Urothelium cell line (cell line): Measurements from ENCODE around the gene DYRK1A.

ENCODE experiments used
- DNase-seq: peaks from one replicate; pipeline ENCODE4 v3.0.0; 2011; ENCODE audit warnings: low spot score, mixed read lengths
- FAIRE-seq: peaks from 2 replicates; lab custom pipeline; 2011; peaks lifted over from hg19 to GRCh38; lab: Jason Lieb, UNC

DYRK1A gene

DNA sequence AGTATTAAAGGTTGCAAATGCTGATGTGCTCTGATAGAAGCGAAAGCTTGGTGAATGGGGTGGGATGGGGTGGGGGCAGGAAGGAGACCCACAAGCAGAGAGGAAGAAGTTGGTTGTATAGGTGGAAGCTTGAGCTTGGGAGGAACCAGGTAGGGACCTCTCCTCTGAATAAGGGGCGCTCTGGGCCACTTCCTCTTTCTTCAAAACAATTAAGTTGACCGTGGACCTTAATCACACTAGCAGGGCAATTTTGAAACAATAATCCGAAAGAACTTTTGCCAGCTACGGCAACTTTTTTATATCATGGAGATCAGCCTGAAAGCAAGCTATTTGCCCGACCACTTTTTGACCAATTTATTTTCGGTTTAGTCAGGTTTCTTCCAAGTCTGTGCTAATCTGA lies 1.9 kb upstream of the DYRK1A start:
- FAIRE-seq (no peak), DNase-seq (no peak)

DNA sequence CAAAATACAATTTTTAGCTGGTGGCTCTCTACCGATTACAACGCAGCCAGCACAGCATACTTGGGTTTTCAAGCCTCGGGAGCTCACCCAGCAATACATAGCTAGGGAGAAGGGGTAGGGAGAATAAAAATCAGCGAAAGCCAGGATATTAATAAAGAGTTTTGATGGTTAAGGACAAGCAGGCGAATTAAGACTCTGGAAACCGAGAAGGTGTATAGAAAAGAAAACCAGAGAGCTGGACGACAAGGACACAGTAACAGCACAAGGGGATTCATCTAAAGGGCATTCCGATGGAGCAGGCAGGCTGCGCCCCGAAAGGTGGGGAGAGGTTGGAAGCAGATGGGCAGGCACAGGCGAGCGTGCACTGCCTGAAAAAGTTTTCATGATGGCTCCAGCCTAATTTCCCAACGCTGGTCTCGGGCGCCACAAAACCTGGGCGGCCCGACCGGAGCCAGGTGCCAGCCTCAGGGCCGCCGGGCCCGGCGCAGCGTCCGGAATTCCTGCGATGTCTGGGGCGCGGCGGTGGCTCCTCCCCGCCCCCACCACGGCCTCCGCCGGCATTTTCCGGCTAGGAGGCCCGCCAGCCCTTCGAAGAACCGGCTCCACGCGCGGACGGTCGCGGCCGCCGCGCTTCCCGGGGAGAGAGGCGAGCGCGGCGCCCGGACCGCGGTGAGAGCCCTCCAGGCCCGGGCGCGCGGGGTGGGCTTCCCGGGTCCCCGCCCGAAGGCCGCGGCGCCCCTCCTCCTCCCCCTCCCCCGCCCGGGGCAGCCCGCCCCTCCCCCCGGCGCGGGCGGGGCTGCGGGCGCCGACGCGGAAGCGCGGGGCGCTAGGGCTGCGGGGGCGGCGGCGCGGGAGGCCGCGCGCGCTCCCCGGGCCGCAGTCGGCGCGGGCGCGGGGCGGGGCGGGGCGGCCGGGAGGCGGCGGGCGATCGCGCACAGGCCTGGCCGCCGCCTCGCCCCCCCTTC lies 774 bp upstream of the DYRK1A start:
- DNase-seq = peak; percentile 23
- no peak for FAIRE-seq

DNA sequence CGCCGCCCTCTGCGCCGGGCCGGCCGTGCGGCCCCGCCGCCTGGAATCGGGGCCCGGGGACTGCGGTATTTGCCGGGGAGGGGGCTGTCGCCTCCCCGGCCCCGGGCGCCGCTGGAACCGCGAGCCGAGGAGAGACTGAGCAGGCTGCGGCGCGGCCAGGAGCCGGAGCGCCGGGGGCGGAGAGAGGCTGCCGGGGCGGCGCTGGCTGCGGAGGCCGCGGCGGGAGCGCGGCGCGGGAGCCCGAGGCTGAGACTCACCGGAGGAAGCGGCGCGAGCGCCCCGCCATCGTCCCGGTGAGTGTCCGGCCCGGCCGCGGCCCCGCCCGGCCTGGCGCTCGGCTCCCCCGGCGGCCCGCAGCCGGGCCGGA lies 746 bp downstream of the DYRK1A start:
- DNase-seq (no peak), FAIRE-seq (no peak)

DNA sequence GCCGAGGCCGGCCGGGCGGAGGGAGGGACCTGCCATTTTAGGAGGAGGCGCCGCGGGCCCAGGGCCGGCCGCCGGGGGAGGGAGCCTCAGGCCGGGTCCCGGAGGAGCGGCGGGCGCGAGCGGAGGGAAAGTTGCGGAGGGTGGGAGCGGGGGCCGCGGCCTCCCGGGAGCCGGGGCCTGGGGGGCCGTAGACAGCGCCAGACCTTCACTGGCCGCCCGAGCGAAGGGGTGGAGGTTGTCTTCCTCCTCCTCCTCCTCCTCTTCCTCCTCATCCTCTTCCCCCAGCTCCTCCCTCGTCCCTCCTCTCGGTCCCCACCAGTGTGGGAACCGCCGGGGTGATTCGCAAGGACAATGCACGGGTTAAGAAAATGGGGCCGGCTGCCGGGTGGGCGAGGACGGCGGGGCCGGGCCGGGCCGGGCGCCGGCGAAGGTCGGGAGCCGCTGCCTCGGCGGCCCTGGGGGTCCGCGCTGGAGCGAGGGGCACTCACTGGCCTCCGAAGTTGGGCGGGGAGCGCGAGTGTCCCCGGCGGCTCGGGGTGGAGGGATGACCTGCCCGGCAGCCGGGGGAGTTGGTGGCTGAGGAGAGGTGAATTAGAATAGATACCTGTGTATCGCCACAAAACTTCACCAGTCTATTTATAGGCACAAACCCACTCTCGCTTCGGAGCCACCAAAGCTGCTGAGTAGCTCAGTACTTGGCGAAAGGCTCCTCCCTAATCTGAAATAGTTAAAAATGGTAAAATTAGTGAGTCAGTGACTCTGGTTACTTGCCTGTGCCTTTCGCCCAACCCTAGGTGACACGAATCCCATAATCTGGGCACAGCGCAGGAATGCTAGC lies 1.3 kb downstream of the DYRK1A start:
- DNase-seq (no peak), FAIRE-seq (no peak)

DNA sequence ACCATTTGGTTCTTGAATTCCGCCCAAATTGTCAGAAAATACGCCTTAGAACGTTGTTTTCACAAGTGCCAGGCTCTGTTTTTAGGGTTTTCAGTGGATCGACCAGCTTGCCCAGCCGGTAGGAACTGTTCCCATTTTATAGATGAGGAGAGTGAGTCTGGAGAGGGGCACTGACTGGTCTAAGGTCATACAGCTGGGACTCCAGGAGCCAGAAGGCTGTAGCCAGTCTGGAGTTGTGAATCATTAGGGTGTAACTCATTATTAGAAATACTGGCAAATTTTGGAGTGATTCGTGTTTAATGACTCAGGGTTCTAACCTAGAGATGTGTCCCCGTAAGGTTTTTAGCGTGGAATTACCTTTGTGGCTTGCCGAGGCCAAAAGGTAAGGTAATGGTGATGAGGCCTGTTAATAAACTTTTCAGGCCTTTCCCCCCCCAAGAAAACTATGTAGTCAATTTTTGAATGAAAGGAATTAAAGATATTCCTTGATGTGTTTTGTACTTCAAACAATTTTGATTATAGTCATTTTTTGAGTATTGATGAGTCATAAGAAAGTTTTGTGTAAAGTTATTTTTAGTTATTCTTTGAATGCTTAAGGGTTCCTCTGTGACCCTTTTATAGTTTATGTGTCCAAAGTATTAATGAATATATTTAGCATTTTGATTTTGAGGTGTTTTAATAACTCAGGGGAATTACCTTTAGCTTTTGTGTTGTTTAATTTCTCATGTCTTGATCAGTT lies 2.1 kb downstream of the DYRK1A start:
- FAIRE-seq (no peak), DNase-seq (no peak)

DNA sequence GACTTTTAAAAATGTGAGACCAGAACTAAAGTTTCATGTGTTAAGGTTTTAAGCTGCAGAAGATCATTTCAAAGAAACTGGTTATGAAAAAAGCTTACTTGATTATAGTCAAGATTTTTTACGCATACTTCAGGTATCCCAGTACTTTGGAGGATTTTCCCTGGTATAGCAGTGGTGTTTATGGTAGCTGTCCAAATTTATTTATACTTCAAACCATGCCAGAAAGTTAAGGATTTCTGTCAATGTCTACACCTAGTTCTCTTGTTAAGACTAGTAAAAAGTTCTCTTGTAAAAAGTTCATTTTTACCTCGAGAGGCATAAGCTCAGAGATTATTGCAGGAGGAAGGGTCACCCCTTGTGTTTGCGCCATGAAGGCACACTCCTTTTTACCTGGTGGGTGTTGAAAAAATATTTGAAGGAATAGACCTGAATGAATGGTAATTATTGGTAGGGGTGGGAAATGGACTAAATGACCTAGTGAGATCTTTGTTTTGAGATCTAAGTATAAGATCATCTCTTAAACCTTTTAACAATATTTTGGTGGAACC lies 2.8 kb downstream of the DYRK1A start:
- DNase-seq (no peak), FAIRE-seq (no peak)

DNA sequence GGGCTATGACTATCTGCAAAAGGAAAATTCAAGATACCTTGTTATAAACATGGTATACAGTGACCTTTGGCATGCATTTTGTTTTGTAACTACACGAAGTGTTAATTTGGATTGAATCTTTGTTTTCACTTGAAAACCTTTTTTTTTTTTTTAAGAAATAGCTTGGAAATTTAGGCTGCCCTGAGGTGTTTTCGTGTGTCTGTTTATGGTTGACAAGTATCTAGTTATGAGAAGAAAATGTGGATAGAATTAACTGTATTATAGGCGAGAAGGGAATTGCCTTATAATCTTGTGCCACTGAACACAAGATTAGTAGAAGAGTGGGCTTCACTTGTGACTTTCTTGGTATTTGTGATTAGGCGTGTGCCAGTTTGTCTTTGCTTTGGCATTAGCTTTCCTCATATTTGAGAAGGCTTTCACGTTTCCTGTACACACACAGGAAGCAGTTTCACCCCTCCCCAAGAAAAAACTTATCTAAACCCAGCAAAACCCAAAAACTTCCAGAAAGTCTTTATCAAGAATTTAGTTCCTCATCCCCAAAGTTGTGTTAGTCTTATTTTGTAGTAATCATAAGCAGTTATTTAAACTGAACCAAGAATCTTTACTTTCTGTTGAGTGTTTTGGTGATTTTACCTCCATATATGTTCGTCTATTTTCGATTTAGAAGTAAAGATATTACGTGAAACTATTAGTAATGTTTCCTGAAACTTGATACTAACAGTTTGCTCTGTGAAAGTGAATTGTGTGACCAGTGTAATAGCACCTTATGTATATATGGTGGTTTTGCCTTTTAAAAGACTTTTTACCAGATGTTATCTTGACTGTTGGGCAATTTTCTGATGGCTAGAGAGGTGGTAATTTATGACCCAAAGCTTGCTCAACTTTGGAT lies 3.8 kb downstream of the DYRK1A start:
- no peak for FAIRE-seq
- no peak for DNase-seq

DNA sequence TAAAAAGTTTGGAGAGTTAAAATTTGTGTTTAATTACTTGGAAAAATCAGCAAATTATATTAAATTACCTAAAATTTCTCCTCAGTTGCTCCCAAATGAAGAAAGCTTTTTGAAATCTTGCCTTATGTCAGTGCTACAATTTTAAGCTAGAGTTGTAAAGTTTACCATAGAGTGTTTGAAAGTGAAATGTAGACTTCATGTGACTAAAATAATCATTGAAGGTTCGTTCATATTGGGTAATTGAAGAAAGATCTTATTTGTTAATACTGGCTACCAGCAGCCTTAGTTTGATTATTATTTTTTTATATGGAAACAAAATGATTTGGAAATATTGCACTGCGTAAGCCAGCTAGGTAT lies 4.4 kb downstream of the DYRK1A start:
- no peak for FAIRE-seq

DNA sequence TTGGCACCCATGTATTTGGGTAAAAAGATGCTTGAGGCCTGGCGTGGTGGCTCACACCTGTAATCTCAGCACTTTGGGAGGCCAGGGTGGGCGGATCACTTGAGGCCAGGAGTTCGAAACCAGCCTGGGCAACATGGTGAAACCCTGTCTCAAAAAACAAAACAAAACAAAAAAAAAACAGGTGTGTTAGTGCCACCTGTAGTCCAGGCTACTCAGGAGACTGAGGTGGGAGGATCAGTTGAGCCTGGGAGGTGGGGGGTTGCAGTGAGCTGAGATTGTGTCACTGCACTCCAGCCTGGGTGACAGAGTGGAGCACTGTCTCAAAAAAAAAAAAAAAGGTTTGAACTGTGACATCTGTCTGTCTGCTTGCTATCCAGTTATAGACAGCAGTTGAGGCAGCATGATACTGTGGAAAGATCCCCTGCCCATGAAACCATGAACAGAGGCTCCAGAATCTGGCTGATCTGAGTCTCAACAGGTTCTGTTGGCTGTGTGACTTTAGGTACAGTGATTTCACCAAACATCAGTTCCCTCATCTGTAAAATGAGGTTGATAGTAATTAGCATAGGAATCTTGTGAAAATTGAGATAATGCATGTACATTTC lies 5.7 kb downstream of the DYRK1A start:
- DNase-seq = no peak
- no peak for FAIRE-seq

More for the DNA sequence above, 4.4 kb downstream of the DYRK1A start:
- no peak for DNase-seq

DNA sequence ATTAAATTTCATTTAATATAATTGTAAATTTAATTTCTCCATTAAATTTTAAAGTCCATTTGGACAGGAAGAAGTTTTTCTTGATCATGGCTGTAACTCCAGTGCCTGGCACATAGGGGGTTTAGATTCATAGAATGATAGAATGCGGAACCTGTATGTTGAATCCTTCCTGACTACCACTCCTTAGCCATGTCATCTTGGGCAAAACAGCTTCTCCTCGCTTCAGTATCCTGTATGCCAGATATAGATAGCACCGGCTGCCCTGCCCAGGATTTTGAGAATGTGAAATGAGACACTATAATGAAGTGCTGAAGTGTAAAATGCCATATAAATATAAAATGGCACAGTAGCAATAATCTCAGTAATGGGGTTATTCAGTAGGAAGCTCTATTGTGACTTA lies 6.4 kb downstream of the DYRK1A start:
- FAIRE-seq (no peak), DNase-seq (no peak)

DNA sequence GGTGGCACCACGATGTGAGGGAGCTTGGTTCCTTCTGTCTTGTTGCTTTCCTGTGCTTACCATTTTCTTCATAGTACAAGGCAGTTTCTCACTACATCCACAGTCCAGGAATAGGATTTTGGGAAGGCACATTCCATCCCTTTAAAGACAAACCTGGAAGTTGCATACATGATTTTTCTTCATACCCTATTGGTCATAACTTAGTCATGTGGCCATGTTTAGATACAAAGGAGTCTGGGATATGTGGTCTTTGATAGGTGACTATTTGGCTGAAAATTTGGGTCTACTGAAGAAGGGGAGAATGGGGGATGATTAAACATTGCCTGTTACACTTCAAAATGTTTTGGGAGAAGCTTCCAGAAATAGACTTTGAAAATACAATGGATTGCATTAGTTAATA lies 7.0 kb downstream of the DYRK1A start:
- FAIRE-seq (no peak), DNase-seq (no peak)

DNA sequence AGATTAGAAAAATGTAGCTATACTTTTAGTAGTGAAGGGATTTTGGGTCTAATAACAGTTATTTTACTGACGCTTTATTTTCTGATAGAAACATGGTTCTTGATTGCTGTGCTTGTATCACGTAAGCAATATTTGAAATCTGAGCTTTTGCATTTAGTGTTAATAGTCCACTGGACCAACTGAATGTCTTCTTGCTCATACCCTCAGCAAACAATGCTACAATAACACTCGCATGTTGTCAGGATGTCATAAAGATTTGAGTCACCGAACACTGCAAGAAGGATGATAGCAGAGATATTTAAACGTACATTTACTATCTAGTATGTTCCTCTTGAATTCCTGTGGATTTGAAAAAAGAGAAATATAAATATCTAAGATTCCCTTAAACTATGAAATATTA lies 7.5 kb downstream of the DYRK1A start:
- DNase-seq = no peak

DNA sequence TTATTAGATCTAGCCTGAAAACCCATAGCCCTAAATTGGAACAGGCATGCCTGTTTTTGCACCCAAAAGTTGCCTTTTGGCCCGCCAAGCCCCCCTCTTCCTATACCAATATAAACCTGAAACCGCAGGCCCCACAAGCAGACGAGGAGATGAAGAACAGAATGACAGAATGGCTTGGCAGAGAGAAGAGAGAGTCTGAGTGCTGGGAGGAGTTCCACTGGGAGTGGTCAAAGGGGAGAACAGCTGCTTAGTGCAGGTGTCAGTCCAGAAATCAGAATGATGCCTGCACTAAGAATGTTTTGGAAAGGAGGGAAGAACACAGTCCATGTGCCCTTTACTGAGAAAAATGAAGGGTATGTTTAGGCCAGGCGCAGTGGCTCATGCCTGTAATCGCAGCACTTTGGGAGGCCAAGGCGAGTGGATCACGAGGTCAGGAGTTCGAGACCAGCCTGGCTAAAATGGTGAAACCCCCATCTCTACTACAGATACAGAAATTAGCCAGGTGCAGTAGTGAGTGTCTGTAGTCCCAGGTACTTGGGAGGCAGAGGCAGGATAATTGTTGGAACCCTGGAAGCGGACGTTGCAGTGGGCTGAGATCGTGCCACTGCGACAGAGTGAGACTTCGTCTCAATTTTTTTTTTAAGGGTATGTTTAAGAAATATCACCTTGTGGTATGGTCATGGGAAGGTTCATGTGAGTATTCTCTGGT lies 9.4 kb downstream of the DYRK1A start:
- FAIRE-seq (no peak), DNase-seq (no peak)

More for the DNA sequence above, 7.5 kb downstream of the DYRK1A start:
- no peak for FAIRE-seq

DNA sequence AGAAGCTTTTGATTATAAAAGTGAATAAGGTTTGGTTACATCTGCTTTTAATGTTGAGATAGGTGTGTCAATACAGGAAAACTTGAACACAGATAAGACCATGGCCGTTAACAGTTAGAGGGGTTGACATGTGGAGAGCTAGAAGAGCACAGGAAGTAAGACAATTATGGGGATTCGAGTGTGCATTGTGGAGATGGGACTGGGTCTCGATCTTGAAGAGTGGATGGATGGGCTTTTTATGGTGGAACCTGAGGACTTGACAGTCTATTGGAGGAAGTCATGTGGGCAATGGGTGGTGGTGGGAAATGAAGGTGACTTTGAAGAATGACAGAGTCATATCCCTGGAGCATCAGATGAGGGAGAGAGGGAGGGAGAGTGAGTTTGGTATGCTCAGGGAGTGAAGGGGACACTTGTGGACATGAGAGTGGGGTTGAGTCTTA lies 12.1 kb downstream of the DYRK1A start:
- FAIRE-seq (no peak), DNase-seq (no peak)

DNA sequence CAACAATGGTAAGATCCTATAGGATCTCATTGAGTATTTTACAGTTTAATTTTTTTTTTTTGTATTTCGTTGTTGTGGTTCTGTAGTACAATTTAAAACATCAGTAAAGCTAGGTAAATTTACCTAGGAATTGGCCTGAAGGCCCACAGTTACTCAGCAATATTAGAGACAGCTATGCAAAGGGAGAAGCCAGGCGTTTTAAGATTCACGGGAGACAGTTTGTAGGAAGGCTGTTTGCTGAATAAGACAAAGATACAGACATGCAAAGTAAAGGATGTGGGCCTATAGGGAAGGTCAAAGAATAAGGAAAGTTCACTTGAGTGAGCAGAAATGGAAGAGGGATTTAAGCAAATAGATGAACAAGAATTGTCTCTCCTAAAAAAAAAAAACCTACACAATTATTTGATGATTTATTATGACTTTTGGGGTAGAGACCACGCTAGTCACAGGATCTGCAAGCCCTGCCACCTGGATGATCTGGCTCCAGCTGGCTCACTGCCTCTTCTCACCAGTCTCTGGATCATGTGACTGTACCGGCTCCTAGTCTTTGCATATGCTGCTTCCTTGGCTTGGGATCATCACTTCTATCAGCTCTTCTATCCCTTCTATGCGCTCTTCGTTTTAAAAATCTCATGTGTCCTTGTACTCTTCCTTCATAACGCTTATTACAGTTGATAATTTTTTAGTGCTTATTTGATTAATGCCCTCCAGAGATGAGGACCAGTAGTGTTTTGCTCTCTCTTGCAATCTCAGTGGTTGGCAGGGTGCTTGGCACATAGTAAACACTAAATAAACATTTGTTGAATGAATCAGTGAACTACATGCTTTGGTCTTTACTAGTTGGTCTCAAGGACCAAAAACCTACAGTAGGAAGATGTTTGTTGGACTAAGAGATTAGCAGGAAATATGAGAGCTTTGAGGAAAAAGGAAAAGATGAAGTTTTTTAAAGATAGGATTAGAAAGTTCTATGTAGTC lies 14.1 kb downstream of the DYRK1A start:
- no peak for DNase-seq
- FAIRE-seq = no peak

DNA sequence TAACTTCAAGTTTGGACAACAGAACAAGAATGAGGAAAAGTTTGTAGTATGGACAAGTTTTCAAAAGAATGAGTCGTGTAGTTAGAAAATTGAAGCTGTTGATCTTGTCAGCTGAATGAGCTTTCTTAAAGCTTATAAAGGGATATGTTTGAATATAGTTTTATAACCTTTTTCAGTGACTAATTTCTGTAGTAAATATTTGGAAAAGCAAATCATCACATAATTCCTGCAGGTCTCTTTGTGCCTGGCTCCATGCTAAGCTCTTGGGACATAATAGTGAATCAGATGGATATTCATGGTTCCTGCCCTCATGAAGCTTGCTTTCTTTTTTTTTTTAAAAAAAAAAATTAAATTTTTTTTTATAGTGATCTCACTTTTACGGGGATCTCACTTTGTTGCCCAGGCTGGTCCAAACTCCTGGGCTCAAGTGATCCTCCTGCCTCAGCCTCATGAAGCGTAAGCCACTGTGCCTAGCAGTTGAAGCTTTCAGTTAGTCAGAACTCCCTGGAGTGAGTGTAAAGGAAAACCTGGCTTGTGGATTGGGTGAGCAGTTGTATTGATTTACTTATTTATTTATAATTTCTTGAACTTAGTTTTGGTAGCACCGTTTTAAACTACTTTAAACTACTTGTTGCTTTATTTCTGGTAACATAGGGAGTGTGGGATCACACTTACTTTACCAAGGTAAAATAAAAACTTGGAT lies 15.5 kb downstream of the DYRK1A start:
- DNase-seq (no peak), FAIRE-seq (no peak)

DNA sequence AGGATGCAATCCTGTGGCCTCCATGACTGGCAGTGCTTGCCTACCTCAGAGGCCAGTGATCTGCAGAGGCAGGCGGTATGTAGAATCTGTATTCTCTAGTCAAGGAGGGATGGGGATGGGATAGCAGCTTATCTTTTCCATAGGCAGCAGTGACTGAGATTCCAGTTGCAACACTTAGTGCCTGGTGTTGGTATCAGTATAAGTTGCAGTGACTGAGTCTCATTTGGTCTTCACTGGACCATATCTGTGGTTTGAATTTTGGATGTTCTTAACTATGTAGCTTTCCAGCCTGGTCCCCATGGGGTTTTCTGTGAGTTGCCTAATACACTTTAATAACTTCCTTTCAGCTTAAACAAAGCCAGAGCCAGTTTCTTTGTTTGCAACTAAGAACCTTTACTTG lies 16.5 kb downstream of the DYRK1A start:
- DNase-seq = no peak
- FAIRE-seq = no peak
